Aorta (tissue), 5 donors: ENCODE measurements around the gene PCSK6. TPM values are rescaled to one million over a fixed set of nuclear protein-coding genes. Genes with fewer than 3 reads are reported as not detected.

Experiments used
- ATAC-seq: fragments of 200-7000 bp; cut with Tn5 transposase; one replicate; pipeline ENCODE4 v1.9.1; 2022; ENCODE audit warnings: moderate library complexity; ENCODE audit not compliant: low FRiP score
- DNase-seq, 2 donors: peaks; one replicate each; pipeline ENCODE4 v3.0.0-alpha.2; 2020
- H3K27ac ChIP-seq, 2 donors: one replicate each; pipeline ENCODE4 v1.5.1; 2013; ENCODE audit warnings: low read length in 2 of 2, mild to moderate bottlenecking in 2 of 2, moderate library complexity in 2 of 2, control low read depth in 1 of 2, inconsistent platforms in 1 of 2, low read depth in 1 of 2
- H3K27me3 ChIP-seq, 2 donors: one replicate each; pipeline ENCODE4 v1.6.1; 2013; ENCODE audit warnings: control low read depth in 1 of 2, low read length in 1 of 2, mild to moderate bottlenecking in 1 of 2, moderate library complexity in 1 of 2; ENCODE audit not compliant: insufficient read depth in 2 of 2, control insufficient read depth in 1 of 2
- H3K36me3 ChIP-seq, 2 donors: one replicate each; pipeline ENCODE4 v1.6.1; 2013; ENCODE audit warnings: control low read depth in 1 of 2, low read length in 1 of 2, mild to moderate bottlenecking in 1 of 2; ENCODE audit not compliant: insufficient read depth in 2 of 2, control insufficient read depth in 1 of 2
- H3K4me1 ChIP-seq, 2 donors: one replicate each; pipeline ENCODE4 v1.6.1; 2013; ENCODE audit warnings: low read length in 2 of 2, control low read depth in 1 of 2, mild to moderate bottlenecking in 1 of 2, moderate library complexity in 1 of 2; ENCODE audit not compliant: insufficient read depth in 2 of 2, control insufficient read depth in 1 of 2
- H3K4me3 ChIP-seq, 2 donors: one replicate each; pipeline ENCODE4 v1.5.1; 2013; ENCODE audit warnings: low read length in 2 of 2, control low read depth in 1 of 2, mild to moderate bottlenecking in 1 of 2
- H3K9me3 ChIP-seq: one replicate; pipeline ENCODE4 v1.6.1; 2013; ENCODE audit warnings: mild to moderate bottlenecking, low read length; ENCODE audit not compliant: control insufficient read depth
- WGBS, 2 donors: extraction: QIAGEN DNeasy Blood & Tissue Kit; methylation state at CpG; one replicate each; pipeline ENCODE4 v1.1.7; 2013; 5-methylcytosine and 5-hydroxymethylcytosine counted together
- intact Hi-C, 2 donors: fragments of 100-400 bp; cut with DNase I; formaldehyde crosslinking; loops; one replicate each; pipeline versions ENCODE4 v1.14.2 to v1.15.0; 2022
- polyA plus RNA-seq, 2 donors: library from polyadenylated mRNA; stranded (reverse); fragments of 200-250 nt; gene quantifications; one replicate each; pipeline ENCODE4 v1.2.3, GENCODE V29; 2013
- total RNA-seq, 2 donors: library from RNA; stranded (reverse); fragmentation: NEBNext Ultra II Directional; extraction: Animal tissue kit (Norgen Biotek cat#: 25700); gene quantifications; one replicate each; pipeline ENCODE4 v1.2.1, GENCODE V29; 2021
- donor health status: healthy with polysubstance abuse.
- donor health status: Bipolar disorder and iron deficiency.
- donor health status: DM: no; HTN: no; CAD: no.
- donor health status: DM: no; HTN: no; CAD: no.
- donor health status: DM: yes; HTN: yes; CAD: no.

PCSK6 gene
- total and polyA plus RNA-seq, 4 donors, result 1.6 to 11.2 (median 5.0) TPM; not detected in 1

- Histone ChIP-seq H3K4me3 (no peak overlapping the region), H3K36me3 (no peaks in the 10 kb centered on the region), H3K27me3 (no peaks in the 10 kb centered on the region), H3K4me1 (no peaks in the 10 kb centered on the region), H3K9me3 (peaks cover 5% of the 10 kb centered on the region), H3K27ac (no peak overlapping the region)
- 94 to 95% methylated on average over 8 of the region's 8 CpGs for WGBS, 2 donors
- DNase-seq (no peak), ATAC-seq (no peak)
- intact Hi-C loops, result no loop called here
These were observed 88.2 kb downstream of the PCSK6 start for GRCh38 chr15:101401286-101401685.

- Histone ChIP-seq H3K4me1 (no peaks in the 10 kb centered on the region), H3K36me3 (no peaks in the 10 kb centered on the region), H3K4me3 (no peak overlapping the region), H3K27me3 (no peaks in the 10 kb centered on the region), H3K27ac (no peak overlapping the region), H3K9me3 (peaks cover 5% of the 10 kb centered on the region)
- ATAC-seq, result no peak
- 76% methylated on average over 6 of the region's 6 CpGs for WGBS, 2 donors
- intact Hi-C loops, result no loop called here
- no peak for DNase-seq
These were observed 90.1 kb downstream of the PCSK6 start for GRCh38 chr15:101399431-101399830.

DNA sequence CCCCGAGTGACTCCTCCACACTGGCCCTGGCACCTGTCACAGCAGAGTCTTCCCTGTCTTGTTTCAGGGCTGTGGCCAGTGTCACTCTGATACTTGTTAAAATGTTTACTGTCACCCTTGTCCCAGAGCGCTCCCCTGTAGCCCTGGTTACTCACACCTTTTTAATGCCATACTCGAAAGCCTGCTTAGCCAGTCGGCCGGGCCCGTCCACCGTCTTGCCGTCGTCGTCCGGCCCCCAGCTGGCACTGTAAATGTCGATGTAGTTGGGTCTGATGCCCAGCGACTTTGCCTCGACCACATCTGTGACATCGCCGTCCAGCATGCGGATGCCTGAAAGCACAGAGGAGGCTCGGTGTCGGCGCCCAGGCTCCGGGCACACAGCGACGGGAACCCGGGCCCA lies 91.3 kb downstream of the PCSK6 start:
- H3K36me3 ChIP-seq, result no peaks in the 10 kb centered on the region
- 91 to 92% methylated on average over 24 of the region's 24 CpGs for WGBS, 2 donors
- peaks cover 5% of the 10 kb centered on the region for H3K9me3 ChIP-seq
- no peak overlapping the region for H3K4me3 ChIP-seq
- no peaks in the 10 kb centered on the region for H3K4me1 ChIP-seq
- DNase-seq (no peak), ATAC-seq (no peak)
- intact Hi-C loops, result no loop called here
- no peak overlapping the region for H3K27ac ChIP-seq
- no peaks in the 10 kb centered on the region for H3K27me3 ChIP-seq

GRCh38 chr15:101397521-101398003 lies 91.9 kb downstream of the PCSK6 start:
- DNase-seq (no peak), ATAC-seq (peak; percentile 40)
- H3K4me3 ChIP-seq, result no peak overlapping the region
- no peak overlapping the region for H3K27ac ChIP-seq
- 69 to 75% methylated on average over 12 of the region's 12 CpGs for WGBS, 2 donors
- H3K36me3 ChIP-seq, result no peaks in the 10 kb centered on the region
- H3K9me3 ChIP-seq, result peaks cover 5% of the 10 kb centered on the region
- no peaks in the 10 kb centered on the region for H3K27me3 ChIP-seq
- intact Hi-C loops, result no loop called here
- no peaks in the 10 kb centered on the region for H3K4me1 ChIP-seq

GRCh38 chr15:101396484-101397261 lies 92.8 kb downstream of the PCSK6 start:
- no peaks in the 10 kb centered on the region for H3K27me3 ChIP-seq
- no peak overlapping the region for H3K4me3 ChIP-seq
- intact Hi-C loops, result no loop called here
- H3K27ac ChIP-seq, result no peak overlapping the region
- WGBS, 2 donors, result 83 to 85% methylated on average over 19 of the region's 19 CpGs
- H3K36me3 ChIP-seq, result no peaks in the 10 kb centered on the region
- ATAC-seq, result no peak
- H3K9me3 ChIP-seq, result peaks cover 5% of the 10 kb centered on the region
- DNase-seq, result no peak
- H3K4me1 ChIP-seq, result no peaks in the 10 kb centered on the region

DNA sequence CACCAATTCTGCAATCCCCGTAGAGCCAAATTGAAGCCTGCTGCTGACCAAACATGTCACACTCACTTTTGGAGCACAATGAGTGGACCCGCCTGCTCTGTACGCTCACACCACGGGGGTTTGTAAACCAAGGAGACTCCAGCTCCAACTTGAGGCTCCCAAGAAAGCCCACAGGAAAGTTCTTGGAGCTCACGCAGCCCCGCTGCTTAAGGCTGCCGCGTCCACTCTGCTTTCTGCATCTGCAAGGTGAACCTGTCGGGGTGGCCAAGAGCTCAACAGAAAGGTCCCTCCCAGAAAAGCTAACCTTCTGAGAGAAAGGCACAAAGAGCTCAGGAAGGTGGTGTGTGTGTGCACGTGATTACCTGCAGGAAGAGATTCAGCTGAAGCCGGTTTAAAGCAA lies 94.9 kb downstream of the PCSK6 start:
- H3K27me3 ChIP-seq, result no peaks in the 10 kb centered on the region
- no peaks in the 10 kb centered on the region for H3K4me1 ChIP-seq
- DNase-seq (no peak), ATAC-seq (no peak)
- no peak overlapping the region for H3K4me3 ChIP-seq
- H3K36me3 ChIP-seq, result no peaks in the 10 kb centered on the region
- no peaks in the 10 kb centered on the region for H3K9me3 ChIP-seq
- 85 to 88% methylated on average over 11 of the region's 11 CpGs for WGBS, 2 donors
- intact Hi-C loops, result no loop called here
- no peak overlapping the region for H3K27ac ChIP-seq

GRCh38 chr15:101394056-101394630 lies 95.4 kb downstream of the PCSK6 start:
- DNase-seq, result no peak
- H3K4me3 ChIP-seq, result no peak overlapping the region
- no peak for ATAC-seq

DNA sequence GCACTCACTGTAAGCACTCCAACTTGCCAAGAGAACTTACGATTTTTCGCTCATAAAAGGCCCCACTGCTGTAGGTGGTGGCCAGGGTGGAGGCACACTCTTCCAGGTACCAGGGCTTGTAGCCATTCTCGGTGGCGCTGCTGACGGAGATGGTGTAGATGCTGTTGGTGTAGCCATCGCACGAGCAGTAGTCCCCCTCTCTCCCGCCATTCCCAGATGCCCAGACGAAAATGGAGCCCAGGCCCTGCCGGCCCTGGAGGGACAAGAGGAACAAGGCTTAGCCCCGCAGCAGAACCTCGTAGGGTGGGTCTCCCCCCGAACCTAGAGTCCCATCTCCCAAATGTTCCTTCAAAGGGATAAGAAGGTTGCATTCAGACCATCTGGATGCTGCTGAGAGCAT lies 96.3 kb downstream of the PCSK6 start:
- H3K4me3 ChIP-seq, result no peak overlapping the region
- 87 to 90% methylated on average over 13 of the region's 13 CpGs for WGBS, 2 donors
- no peaks in the 10 kb centered on the region for H3K4me1 ChIP-seq
- ATAC-seq (no peak), DNase-seq (no peak)
- H3K36me3 ChIP-seq, result no peaks in the 10 kb centered on the region
- no peaks in the 10 kb centered on the region for H3K27me3 ChIP-seq
- H3K27ac ChIP-seq, result no peak overlapping the region
- H3K9me3 ChIP-seq, result no peaks in the 10 kb centered on the region
- intact Hi-C loops, result no loop called here

More at GRCh38 chr15:101394056-101394630, 95.4 kb downstream of the PCSK6 start:
- no peaks in the 10 kb centered on the region for H3K36me3 ChIP-seq
- no peaks in the 10 kb centered on the region for H3K9me3 ChIP-seq
- no peaks in the 10 kb centered on the region for H3K27me3 ChIP-seq
- H3K4me1 ChIP-seq, result no peaks in the 10 kb centered on the region
- WGBS, 2 donors, result 86 to 92% methylated on average over 11 to 12 of the region's 12 CpGs
- H3K27ac ChIP-seq, result no peak overlapping the region
- intact Hi-C loops, result no loop called here
